OCI-LY3 (cell line): Measurements from ENCODE around the gene SETD5.

Experiments
- EZH2phosphoT487 ChIP-seq: fragments of 200-600 bp; shearing (Covaris generic); IDR thresholded peaks from 2 replicates; pipeline ENCODE4 v1.6.1; 2018; ENCODE audit warnings: antibody characterized with exemption, mixed run types, low read depth
- TF ChIP-seq, protein P1 (sequence below): fragments of 200-600, 300-600 bp; sonication (generic); IDR thresholded peaks from 2 replicates; pipeline ENCODE4 v1.5.1; 2014; ENCODE audit warnings: antibody characterized with exemption, low read length, low read depth

DNA sequence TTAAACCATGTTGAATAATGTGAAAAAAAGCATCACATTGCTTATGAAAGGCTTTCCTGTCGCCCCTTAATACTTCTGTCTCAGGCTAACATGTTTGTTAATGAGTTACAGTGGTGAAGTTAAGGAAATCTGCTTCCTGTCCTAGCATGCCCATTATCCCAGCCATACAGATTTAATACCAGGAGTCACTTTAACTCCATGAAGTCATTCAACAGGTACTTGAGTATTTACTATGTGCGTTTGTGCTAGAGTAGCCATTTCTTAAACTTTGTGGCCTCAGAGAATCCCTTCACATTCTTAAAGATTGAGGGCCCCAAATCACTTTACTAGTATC, 10.1 kb upstream of the SETD5 start:
- TF ChIP-seq, protein P1, sequence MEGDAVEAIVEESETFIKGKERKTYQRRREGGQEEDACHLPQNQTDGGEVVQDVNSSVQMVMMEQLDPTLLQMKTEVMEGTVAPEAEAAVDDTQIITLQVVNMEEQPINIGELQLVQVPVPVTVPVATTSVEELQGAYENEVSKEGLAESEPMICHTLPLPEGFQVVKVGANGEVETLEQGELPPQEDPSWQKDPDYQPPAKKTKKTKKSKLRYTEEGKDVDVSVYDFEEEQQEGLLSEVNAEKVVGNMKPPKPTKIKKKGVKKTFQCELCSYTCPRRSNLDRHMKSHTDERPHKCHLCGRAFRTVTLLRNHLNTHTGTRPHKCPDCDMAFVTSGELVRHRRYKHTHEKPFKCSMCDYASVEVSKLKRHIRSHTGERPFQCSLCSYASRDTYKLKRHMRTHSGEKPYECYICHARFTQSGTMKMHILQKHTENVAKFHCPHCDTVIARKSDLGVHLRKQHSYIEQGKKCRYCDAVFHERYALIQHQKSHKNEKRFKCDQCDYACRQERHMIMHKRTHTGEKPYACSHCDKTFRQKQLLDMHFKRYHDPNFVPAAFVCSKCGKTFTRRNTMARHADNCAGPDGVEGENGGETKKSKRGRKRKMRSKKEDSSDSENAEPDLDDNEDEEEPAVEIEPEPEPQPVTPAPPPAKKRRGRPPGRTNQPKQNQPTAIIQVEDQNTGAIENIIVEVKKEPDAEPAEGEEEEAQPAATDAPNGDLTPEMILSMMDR, result no peak
- no peak for TF ChIP-seq EZH2phosphoT487
